C4-2B (cell line): ENCODE results near the gene NFASC.

Experiments
- ZFX ChIP-seq: fragments of 450-650 bp; IDR thresholded peaks from 2 replicates; pipeline ENCODE4 v1.6.1; 2017
- TF ChIP-seq, protein P1 (sequence below): fragments of 450-650 bp; conservative IDR thresholded peaks from 2 replicates; pipeline ENCODE4 v1.5.1; 2017; ENCODE audit warnings: mild to moderate bottlenecking

DNA sequence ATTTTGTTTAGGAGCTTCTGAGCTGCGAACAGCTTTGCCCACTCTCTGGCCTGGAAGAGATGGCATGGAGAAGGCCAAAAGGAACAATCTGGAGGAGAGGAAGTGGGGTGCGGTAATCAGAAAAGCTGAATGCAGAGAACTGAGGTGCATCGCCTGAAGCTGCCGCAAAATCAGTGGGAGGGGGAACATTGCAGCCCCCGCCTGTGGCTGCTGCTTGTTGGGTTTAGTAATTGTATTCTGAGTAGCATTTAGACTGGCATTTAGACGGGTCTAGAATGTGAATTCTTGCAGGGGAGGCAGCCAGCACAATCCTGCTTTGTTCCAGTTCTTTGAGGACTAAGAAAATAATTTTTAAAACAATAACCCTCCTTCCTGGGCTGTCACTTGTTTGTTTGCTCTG lies 25.4 kb downstream of the NFASC start:
- TF ChIP-seq, protein P1, sequence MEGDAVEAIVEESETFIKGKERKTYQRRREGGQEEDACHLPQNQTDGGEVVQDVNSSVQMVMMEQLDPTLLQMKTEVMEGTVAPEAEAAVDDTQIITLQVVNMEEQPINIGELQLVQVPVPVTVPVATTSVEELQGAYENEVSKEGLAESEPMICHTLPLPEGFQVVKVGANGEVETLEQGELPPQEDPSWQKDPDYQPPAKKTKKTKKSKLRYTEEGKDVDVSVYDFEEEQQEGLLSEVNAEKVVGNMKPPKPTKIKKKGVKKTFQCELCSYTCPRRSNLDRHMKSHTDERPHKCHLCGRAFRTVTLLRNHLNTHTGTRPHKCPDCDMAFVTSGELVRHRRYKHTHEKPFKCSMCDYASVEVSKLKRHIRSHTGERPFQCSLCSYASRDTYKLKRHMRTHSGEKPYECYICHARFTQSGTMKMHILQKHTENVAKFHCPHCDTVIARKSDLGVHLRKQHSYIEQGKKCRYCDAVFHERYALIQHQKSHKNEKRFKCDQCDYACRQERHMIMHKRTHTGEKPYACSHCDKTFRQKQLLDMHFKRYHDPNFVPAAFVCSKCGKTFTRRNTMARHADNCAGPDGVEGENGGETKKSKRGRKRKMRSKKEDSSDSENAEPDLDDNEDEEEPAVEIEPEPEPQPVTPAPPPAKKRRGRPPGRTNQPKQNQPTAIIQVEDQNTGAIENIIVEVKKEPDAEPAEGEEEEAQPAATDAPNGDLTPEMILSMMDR: no peak
- TF ChIP-seq ZFX: no peak
